ENCODE results near the gene LLGL2.

LLGL2 gene

DNA sequence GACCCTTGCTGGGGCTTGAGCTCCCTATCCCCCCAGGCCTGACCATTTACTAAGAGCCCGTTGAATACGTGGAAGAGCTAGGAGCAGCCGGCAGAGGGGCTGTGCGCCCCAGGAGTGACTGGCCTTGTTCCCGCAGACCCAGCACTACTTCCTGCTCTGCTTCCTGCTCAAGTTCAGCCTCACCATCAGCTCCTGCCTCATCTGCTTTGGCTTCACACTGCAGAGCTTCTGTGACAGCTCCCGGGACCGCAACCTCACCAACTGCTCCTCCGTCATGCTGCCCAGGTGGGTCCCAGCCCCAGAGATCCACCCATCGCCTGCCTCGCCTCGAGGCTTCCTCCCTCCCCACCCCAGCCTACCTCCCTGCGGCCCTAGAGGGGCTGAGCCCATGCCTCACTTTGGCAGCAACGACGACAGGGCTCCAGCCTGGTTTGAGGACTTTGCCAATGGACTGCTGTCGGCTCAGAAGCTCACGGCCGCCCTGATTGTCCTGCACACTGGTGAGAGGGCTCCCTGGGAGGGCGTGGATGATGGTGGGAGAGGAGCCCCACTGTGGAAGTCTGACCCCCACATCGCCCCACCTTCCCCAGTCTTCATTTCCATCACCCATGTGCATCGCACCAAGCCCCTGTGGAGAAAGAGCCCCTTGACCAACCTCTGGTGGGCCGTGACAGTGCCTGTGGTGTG is 27.3 kb upstream of the LLGL2 start:
- ATAC-seq (replicated peaks; ENCODE audit: extremely low read depth, poor library complexity, severe bottlenecking) (no peak), DNase-seq (ENCODE audit: low spot score in 2 of 2) (no peak)
- H3K9me3 Mint-ChIP-seq, result no peaks in the 10 kb centered on the region
- H3K4me3 Mint-ChIP-seq, result no peak overlapping the region
- no peaks in the 10 kb centered on the region for H3K27me3 Mint-ChIP-seq
- no peak overlapping the region for H3K27ac Mint-ChIP-seq (ENCODE audit: low read depth)
- no peaks in the 10 kb centered on the region for H3K4me1 Mint-ChIP-seq
- H3K36me3 Mint-ChIP-seq (ENCODE audit: insufficient read depth), result peaks cover 11% of the 10 kb centered on the region

DNA sequence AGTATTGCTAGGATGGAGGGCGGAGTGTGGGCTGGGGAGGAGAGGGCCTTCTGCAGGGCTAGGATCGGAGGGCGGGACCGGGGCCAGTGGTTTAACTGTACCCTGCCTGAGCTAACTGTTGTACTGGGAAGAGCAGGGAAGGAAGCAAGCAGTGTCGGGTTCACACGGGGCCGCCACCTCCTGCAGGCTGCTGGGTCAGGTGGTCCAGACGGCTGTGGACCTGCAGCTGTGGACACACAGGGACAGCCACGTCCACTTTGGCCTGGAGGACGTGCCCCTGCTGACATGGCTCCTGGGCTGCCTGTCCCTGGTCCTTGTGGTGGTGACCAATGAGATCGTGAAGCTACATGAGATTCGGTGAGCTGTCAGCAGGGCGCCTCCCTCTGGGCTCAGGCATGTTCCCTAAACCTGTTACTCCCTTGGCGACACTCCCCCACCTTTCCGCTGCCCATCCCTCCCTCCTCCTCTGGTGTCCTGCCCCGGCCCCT is 26.7 kb upstream of the LLGL2 start:
- H3K27ac Mint-ChIP-seq (ENCODE audit: low read depth), result no peak overlapping the region
- no peak overlapping the region for H3K4me3 Mint-ChIP-seq
- no peaks in the 10 kb centered on the region for H3K27me3 Mint-ChIP-seq
- peaks cover 11% of the 10 kb centered on the region for H3K36me3 Mint-ChIP-seq (ENCODE audit: insufficient read depth)
- H3K9me3 Mint-ChIP-seq, result no peaks in the 10 kb centered on the region
- no peaks in the 10 kb centered on the region for H3K4me1 Mint-ChIP-seq
- no peak for DNase-seq (ENCODE audit: low spot score in 2 of 2)
- ATAC-seq (replicated peaks; ENCODE audit: extremely low read depth, poor library complexity, severe bottlenecking), result no peak

DNA sequence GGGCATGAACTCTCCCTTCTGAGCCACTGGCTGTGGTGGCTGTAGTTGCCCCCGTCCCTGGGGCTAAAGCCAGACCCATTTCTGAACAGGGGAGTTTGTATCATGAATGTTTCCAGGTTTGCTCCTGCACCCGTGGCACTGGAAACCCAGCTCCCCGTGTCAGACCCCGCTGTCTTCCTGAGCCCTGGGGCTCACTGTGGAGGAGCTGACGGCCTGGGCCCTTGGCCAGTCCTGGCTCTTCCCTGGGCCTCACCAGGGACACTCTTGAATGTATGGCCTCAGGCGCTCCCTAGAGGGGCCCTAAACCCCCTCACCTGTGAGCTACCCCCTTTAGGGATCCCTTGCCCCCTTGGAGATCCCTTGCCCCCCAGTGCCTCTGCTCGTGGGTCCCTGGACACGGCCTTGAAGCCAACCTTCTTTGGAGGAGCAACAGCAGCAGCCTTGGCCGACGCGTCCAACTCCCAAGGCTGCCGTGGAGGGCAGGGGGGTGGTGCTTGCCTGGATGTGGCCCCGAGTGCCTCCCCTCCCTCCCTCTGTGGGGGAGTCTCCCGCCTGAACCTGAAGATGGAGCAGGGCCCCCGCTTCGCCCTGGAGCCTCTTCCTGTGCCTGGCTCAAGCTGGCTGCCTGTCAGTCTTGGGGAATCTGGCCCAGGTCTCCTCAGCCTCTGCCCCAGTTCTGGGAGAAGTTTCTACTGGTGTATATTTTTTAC is 26.0 kb upstream of the LLGL2 start:
- DNase-seq (ENCODE audit: low spot score in 2 of 2), result no peak
- ATAC-seq (replicated peaks; ENCODE audit: extremely low read depth, poor library complexity, severe bottlenecking), result no peak
- Mint-ChIP-seq H3K9me3 (no peaks in the 10 kb centered on the region), H3K4me3 (no peak overlapping the region), H3K4me1 (peaks cover 6% of the 10 kb centered on the region), H3K36me3 (ENCODE audit: insufficient read depth) (peaks cover 9% of the 10 kb centered on the region), H3K27me3 (no peaks in the 10 kb centered on the region), H3K27ac (ENCODE audit: low read depth) (no peak overlapping the region)

DNA sequence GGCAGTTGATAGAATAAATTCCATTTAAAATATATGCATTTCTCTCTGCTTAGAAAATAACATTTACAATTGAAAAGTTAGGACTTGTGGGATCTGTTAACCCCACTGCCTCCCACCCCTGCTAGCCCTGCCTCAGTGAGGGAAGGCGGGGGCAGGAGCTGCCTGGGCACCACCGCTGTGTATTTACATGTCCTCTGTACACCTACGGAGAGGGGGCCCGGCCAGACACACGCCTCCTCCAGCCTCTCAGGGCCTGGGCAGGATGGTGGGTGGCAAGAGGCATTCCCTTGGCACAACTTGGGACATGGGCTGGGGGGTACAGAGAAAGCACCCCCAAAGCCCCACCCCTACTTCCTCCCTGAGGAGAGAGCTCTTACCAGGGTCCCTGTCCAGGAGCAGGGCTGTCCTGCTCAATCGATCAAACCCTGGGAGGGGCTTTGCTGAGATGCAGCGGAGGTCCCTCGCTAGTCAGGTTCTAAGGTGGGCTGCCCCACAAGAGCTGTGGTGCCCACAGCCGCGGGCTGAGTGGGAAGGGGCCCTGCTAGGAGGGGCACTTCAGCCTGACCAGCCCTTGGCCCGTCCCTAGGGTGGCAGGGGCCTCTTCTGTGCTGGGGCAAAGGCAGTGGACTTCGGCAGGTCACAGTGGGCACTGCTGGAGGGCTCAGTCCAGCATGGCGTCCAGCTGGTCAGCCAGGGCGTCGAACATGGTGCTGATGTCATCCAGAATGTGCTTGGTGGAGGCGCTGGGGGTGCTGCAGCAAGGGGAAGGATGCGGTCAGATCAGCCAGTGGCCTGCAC is 24.9 kb upstream of the LLGL2 start:
- no peaks in the 10 kb centered on the region for H3K9me3 Mint-ChIP-seq
- no peak overlapping the region for H3K4me3 Mint-ChIP-seq
- peaks cover 8% of the 10 kb centered on the region for H3K4me1 Mint-ChIP-seq
- H3K27me3 Mint-ChIP-seq, result no peaks in the 10 kb centered on the region
- H3K36me3 Mint-ChIP-seq (ENCODE audit: insufficient read depth), result peaks cover 8% of the 10 kb centered on the region
- DNase-seq (ENCODE audit: low spot score in 2 of 2) (no peak), ATAC-seq (replicated peaks; ENCODE audit: extremely low read depth, poor library complexity, severe bottlenecking) (no peak)
- H3K27ac Mint-ChIP-seq (ENCODE audit: low read depth), result no peak overlapping the region

DNA sequence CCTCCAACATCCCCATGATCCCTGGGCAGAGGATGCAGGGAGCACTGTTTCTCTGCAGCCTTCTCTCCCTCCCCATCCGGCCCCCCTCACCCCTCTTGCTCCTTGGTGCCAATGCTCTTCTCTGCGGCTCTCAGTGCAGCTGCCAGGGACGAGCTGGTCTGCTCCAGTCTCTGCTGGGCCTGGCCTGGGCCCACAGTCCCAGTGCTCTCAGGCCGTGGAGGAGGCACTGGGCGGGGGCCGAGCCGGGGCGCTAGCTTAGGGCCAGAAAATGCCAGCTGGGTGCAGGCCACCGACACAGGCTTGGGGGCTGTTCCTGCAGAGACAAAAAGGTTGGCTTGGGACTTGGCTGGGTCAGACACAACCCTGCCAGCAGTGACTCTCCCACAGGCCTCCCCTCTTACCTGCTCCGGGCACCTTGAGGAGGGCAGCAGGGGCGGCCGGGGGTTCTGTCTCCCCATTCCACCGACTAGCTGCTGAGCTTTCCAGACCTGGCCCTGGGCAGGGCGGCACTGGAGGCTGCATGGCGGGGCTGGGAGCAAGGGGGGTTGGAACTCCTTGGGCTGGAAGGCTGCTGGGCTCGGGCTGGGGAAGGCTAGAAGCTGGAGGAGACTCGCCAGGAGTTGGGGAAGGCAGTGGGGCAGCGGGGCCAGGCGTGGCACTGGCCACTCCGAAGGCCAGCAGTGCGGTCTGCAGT is 24.0 kb upstream of the LLGL2 start:
- ATAC-seq (replicated peaks; ENCODE audit: extremely low read depth, poor library complexity, severe bottlenecking) (no peak), DNase-seq (ENCODE audit: low spot score in 2 of 2) (no peak)
- peaks cover 7% of the 10 kb centered on the region for H3K36me3 Mint-ChIP-seq (ENCODE audit: insufficient read depth)
- H3K27me3 Mint-ChIP-seq, result no peaks in the 10 kb centered on the region
- peaks cover 8% of the 10 kb centered on the region for H3K4me1 Mint-ChIP-seq
- H3K27ac Mint-ChIP-seq (ENCODE audit: low read depth), result no peak overlapping the region
- no peaks in the 10 kb centered on the region for H3K9me3 Mint-ChIP-seq
- no peak overlapping the region for H3K4me3 Mint-ChIP-seq

DNA sequence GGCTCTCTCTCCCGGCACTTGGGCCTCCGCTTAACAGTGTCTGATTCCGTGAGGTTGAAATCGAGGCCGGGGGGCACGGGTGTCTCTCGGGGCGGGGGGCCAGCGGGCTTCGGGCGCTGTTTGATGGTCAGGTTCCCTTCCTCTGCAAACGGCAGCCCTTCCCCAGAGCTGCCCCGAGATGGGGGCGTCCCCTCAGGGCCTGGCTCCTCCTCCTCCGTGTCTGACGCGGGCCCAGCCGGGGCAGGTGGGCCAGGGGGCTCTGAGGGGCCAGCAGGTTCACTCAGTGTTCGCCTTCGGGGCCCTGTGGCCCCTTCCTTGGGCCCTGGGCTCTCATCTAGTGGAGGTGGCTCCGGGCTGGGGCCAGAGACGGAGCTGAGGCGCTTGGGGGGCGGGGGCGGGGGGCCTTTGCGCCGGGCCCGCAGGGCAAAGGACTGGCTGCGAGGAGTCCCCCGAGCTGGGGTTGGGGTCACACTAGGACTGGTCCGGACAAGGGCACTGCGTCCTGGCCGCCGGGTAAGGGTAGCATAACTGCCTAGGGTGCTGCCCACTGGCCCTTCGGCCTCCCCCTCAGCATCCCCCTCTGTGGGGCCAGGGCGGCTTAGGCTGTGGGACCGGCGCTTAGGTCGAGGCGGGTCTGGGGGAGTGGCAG is 23.3 kb upstream of the LLGL2 start:
- ATAC-seq (replicated peaks; ENCODE audit: extremely low read depth, poor library complexity, severe bottlenecking) (no peak), DNase-seq (ENCODE audit: low spot score in 2 of 2) (no peak)
- no peak overlapping the region for H3K27ac Mint-ChIP-seq (ENCODE audit: low read depth)
- peaks cover 8% of the 10 kb centered on the region for H3K4me1 Mint-ChIP-seq
- H3K27me3 Mint-ChIP-seq, result no peaks in the 10 kb centered on the region
- no peak overlapping the region for H3K4me3 Mint-ChIP-seq
- H3K9me3 Mint-ChIP-seq, result no peaks in the 10 kb centered on the region
- H3K36me3 Mint-ChIP-seq (ENCODE audit: insufficient read depth), result peaks cover 3% of the 10 kb centered on the region

DNA sequence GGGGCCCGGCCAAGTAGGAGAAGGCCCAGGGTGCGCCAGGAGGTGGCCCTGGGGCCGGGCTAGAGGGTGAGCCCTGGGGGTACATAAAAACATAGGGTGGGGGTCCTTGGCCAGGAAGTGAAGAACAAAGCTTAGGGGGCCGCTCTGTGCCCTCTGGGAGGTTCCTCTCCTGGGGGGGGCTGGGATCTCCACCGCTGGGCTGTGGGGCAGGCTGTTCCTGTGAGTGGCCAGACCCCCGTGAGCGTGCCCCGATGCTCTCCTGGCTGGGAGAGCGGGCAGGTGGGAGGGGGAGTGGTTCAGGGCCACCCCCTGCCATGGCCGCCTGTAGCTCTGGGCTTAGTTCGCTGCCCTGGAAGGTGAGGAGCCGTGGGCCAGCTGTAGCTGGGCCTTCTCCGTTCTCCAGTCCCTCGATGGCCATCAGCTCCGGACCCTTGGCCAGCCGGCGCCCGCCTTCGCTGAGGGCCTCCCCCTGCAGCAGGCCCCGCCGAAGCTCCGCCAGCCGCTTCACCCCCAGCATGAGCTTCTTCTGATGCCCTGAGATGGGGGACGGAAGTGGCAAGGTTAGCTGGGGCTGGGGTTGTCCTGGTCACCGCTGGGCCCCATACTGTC is 22.7 kb upstream of the LLGL2 start:
- DNase-seq (ENCODE audit: low spot score in 2 of 2) (no peak), ATAC-seq (replicated peaks; ENCODE audit: extremely low read depth, poor library complexity, severe bottlenecking) (no peak)
- no peak overlapping the region for H3K27ac Mint-ChIP-seq (ENCODE audit: low read depth)
- H3K27me3 Mint-ChIP-seq, result no peaks in the 10 kb centered on the region
- H3K9me3 Mint-ChIP-seq, result no peaks in the 10 kb centered on the region
- H3K36me3 Mint-ChIP-seq (ENCODE audit: insufficient read depth), result peaks cover 1% of the 10 kb centered on the region
- no peak overlapping the region for H3K4me3 Mint-ChIP-seq
- H3K4me1 Mint-ChIP-seq, result peaks cover 8% of the 10 kb centered on the region

DNA sequence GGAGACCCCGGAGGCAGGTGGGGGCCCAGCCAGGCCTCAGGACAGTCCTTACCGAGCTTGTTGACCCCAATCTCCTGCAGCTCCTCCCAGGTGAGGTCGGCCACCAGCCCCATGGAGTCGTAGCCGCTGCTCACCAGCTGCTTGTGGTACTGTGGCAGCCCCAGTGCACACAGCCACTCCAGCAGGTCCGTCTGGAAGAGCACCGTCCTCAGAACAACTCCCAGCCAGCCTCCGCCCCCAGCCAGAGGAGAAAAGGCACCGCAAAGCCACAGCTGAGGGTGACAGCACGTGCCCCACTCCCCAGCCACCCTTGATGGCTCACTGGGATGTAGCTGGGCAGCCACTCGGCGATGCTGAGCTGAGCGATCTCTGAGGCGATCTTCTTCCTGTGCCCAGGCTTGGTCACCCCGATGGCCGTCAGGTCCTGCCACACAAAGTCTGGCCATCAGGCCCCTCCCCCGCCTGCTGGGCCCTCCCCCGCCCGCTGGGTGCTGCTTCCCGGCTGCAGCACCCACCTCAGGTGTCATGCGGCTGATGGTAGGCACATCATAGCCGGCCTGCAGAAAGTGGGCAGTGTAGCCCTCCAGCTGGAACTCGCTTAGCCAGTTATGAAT is 22.1 kb upstream of the LLGL2 start:
- Mint-ChIP-seq H3K4me1 (peaks cover 8% of the 10 kb centered on the region), H3K4me3 (no peak overlapping the region), H3K36me3 (ENCODE audit: insufficient read depth) (peaks cover 1% of the 10 kb centered on the region)

DNA sequence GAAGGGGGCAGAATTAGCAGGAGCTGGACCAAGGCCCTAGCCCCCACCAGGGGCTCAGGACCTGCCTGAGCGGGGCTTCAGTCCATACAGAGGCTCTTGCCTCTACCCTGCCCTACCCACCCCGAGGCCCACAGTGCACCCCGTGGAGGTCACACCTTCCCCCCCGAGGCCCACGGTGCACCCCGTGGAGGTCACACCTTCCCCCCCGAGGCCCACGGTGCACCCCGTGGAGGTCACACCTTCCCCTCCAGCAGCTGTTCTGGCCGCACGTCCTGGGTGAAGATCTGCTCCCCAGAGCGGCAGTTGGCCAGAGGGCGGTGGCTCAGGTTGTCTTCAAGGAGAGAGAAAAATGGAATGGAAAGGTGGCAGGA is 21.5 kb upstream of the LLGL2 start:
- H3K9me3 Mint-ChIP-seq, result no peaks in the 10 kb centered on the region
- H3K27me3 Mint-ChIP-seq, result no peaks in the 10 kb centered on the region
- DNase-seq (ENCODE audit: low spot score in 2 of 2) (no peak), ATAC-seq (replicated peaks; ENCODE audit: extremely low read depth, poor library complexity, severe bottlenecking) (peak; percentile 96)
- H3K36me3 Mint-ChIP-seq (ENCODE audit: insufficient read depth), result peaks cover 1% of the 10 kb centered on the region
- H3K27ac Mint-ChIP-seq (ENCODE audit: low read depth), result no peak overlapping the region
- peak overlapping the region; percentile 18 for H3K4me3 Mint-ChIP-seq
- peaks cover 8% of the 10 kb centered on the region for H3K4me1 Mint-ChIP-seq

More for the DNA sequence above, 22.1 kb upstream of the LLGL2 start:
- no peak for ATAC-seq (replicated peaks; ENCODE audit: extremely low read depth, poor library complexity, severe bottlenecking)
- Mint-ChIP-seq H3K9me3 (no peaks in the 10 kb centered on the region), H3K27ac (ENCODE audit: low read depth) (no peak overlapping the region), H3K27me3 (no peaks in the 10 kb centered on the region)
- no peak for DNase-seq (ENCODE audit: low spot score in 2 of 2)

DNA sequence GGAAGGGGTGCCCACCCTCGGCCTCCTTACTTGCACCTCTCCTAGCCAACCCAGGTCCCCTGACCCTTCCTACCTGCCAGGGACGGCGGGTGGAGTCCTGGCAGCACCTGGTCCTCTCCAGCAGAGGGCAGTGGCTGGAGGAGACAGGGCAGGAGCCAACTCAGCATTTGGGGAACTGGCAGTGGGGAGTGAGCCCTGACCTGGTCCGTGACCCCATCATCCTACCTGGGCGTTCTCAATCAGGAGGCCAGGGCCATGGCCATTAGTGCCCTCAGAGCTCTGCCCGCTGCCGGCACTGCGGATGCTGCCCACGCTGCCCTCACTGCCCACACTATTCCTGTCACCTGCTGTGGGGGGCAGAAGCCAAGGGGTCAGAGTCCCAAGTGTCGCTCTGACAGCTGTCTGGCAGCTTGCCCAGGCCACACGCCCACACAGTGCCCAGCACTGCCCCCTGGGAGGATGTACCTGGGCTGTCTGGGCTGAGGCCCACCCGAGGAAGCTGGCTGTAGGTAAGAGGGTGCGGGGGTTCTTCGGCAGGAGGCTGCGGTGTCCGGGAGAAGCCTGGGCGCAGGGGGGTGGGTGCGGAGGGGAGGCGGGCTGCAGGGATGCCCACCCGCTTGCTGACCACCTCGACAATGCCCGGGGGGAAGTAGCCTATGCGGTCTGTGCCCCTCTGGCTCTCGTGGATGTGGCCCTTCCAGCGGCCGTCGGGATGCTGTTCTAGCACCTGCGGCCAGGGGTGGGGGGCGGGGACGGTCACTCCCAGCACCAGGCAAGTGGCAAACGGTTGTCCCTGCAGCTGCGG is 20.9 kb upstream of the LLGL2 start:
- Mint-ChIP-seq H3K4me1 (peaks cover 8% of the 10 kb centered on the region), H3K36me3 (ENCODE audit: insufficient read depth) (peaks cover 1% of the 10 kb centered on the region)

DNA sequence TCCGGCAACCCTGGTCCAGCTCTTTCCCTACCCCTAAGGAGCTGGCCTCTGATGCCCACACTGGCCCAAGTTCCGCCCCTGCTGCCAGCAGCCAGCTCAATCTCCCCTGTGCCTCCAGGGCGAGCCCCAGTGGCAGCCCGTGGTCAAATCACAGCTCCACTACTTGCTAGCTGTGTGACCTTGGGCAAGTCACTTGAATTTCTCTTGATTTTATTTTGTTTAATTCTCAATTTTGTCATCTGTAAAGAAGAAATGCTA is 20.4 kb upstream of the LLGL2 start:
- no peak overlapping the region for H3K4me3 Mint-ChIP-seq
- no peaks in the 10 kb centered on the region for H3K9me3 Mint-ChIP-seq
- no peak overlapping the region for H3K27ac Mint-ChIP-seq (ENCODE audit: low read depth)
- peaks cover 1% of the 10 kb centered on the region for H3K36me3 Mint-ChIP-seq (ENCODE audit: insufficient read depth)
- ATAC-seq (replicated peaks; ENCODE audit: extremely low read depth, poor library complexity, severe bottlenecking) (no peak), DNase-seq (ENCODE audit: low spot score in 2 of 2) (no peak)
- no peaks in the 10 kb centered on the region for H3K27me3 Mint-ChIP-seq
- H3K4me1 Mint-ChIP-seq, result peaks cover 8% of the 10 kb centered on the region

More for the DNA sequence above, 20.9 kb upstream of the LLGL2 start:
- peak; percentile 30 to 36 for DNase-seq (ENCODE audit: low spot score in 2 of 2)
- H3K4me3 Mint-ChIP-seq, result peak overlapping the region; percentile 18
- H3K27me3 Mint-ChIP-seq, result no peaks in the 10 kb centered on the region
- no peaks in the 10 kb centered on the region for H3K9me3 Mint-ChIP-seq
- ATAC-seq (replicated peaks; ENCODE audit: extremely low read depth, poor library complexity, severe bottlenecking), result peak; percentile 45
- H3K27ac Mint-ChIP-seq (ENCODE audit: low read depth), result no peak overlapping the region

Measured in central memory CD8-positive, alpha-beta T cell (primary cell).